Cortex of kidney (tissue), 1 donor: ENCODE results near the gene KCNG2.
"Not testable (repeated sequence)": the region's sequence is repeated elsewhere in the genome, so short reads cannot be mapped to it uniquely, and the experiment has no call there.

ENCODE experiments used
- DNase-seq: peaks from one replicate; lab custom pipeline; 2025; lab: John Stamatoyannopoulos, UW

KCNG2 gene

GRCh38 chr18:79872527-79873444 is 75.0 kb downstream of the KCNG2 start:
- DNase-seq: no peak

- DNase-seq: no peak
Measured at GRCh38 chr18:79873449-79874110, 75.8 kb downstream of the KCNG2 start.

GRCh38 chr18:79874553-79875530 is 77.1 kb downstream of the KCNG2 start:
- DNase-seq: no peak

GRCh38 chr18:79875531-79875919 is 77.8 kb downstream of the KCNG2 start:
- DNase-seq: no peak

GRCh38 chr18:79875931-79876461 is 78.3 kb downstream of the KCNG2 start:
- DNase-seq: no peak

GRCh38 chr18:79876497-79876896 is 78.8 kb downstream of the KCNG2 start:
- no peak for DNase-seq

GRCh38 chr18:79877163-79878091 is 79.7 kb downstream of the KCNG2 start:
- no peak for DNase-seq

- not testable (repeated sequence) for DNase-seq
Measured at GRCh38 chr18:79878246-79878645, 80.5 kb downstream of the KCNG2 start.

- DNase-seq: no peak
Measured at GRCh38 chr18:79878741-79879378, 81.1 kb downstream of the KCNG2 start.

GRCh38 chr18:79879566-79879965 is 81.8 kb downstream of the KCNG2 start:
- DNase-seq: no peak

- DNase-seq: no peak
Measured at GRCh38 chr18:79881695-79882094, 84.0 kb downstream of the KCNG2 start.

GRCh38 chr18:79882522-79883241 is 84.9 kb downstream of the KCNG2 start:
- no peak for DNase-seq

GRCh38 chr18:79883461-79884293 is 85.9 kb downstream of the KCNG2 start:
- no peak for DNase-seq

- DNase-seq: no peak
Measured at GRCh38 chr18:79884294-79884962, 86.7 kb downstream of the KCNG2 start.

- no peak for DNase-seq
Measured at GRCh38 chr18:79884963-79885728, 87.4 kb downstream of the KCNG2 start.

GRCh38 chr18:79887181-79888000 is 89.7 kb downstream of the KCNG2 start:
- DNase-seq: no peak
